GM18517 (cell line): ENCODE measurements around the gene CRB2.
"Not testable (repeated sequence)": the region's sequence is repeated elsewhere in the genome, so short reads cannot be mapped to it uniquely, and the experiment has no call there.

ENCODE experiments used
- ATAC-seq: cut with Tn5 transposase; IDR thresholded peaks from one replicate; pipeline ENCODE4 v1.9.1; 2021; ENCODE audit warnings: mild to moderate bottlenecking, moderate library complexity; ENCODE audit not compliant: unreplicated experiment

Gene CRB2

DNA sequence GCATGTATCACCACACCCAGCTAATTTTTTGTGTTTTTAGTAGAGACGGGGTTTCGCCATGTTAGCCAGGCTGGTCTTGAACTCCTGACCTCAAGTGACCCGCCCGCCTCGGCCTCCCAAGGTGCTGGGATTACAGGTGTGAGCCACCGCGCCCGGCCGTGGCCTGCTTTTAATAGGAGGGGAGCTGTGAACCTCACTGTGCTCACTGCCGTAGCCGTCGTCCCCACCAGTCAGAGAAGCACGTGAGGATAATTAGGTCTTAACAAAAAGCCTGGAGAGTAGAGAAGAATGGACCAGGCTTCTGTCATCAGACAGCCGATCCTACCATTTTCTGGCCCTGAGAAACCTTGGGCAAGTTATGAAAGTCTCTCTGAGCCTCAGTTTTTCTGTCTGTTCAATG lies 42.9 kb downstream of the CRB2 start:
- not testable (repeated sequence) for ATAC-seq

DNA sequence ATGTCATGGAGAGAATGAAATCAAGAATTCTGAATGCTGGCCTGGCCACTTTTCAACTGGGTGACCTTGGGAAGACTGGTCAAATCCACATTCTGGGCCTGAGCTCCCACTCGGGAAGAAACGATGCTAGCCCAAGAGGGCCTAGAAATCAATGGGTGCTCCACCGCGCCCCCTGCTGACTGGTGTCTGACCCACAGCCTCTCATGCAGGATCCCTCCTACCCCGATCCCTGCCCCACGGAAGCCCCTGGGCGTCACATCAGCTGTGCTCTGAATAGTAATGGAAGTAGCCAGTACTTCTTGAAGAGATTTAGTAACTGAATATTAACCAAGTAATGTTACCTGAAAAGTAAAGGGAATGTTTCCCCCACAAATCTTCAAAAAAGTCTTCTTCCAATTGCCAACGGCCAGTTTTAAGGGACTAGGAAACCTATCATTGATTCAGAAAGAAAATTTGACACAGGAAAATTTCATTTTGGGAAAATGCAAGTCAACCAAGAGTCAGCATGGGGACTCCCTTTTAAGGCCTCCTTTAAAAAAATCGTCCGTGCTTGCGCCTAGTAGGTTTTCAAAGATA lies 43.9 kb downstream of the CRB2 start:
- ATAC-seq, result no peak

DNA sequence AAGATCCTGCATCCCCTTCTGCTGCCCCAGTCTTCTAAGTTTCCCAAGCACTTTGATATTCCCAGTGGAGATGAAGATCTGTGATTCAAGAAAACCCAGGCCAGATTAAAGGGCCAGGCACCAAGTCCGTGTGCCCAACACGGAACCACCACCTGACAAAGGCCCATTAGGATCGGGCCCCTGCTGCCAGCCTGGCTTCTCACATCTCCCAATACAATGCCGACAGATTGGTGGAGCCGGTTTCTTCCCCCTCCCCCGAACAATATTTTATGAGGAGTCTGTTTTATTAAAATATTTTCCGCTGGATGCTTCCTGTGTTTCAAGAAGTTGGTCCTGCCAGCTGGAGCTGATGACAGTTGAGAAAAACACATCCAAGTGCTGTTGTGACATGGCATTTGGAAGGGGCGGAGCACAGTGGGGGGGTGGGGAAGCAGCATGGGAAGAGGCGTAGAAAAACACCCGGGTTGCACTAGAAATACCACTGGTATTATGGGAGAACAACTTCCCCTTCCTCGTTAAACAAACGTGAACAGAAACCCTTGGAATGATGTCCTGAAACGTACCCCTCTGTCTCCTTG lies 45.0 kb downstream of the CRB2 start:
- ATAC-seq, result no peak

DNA sequence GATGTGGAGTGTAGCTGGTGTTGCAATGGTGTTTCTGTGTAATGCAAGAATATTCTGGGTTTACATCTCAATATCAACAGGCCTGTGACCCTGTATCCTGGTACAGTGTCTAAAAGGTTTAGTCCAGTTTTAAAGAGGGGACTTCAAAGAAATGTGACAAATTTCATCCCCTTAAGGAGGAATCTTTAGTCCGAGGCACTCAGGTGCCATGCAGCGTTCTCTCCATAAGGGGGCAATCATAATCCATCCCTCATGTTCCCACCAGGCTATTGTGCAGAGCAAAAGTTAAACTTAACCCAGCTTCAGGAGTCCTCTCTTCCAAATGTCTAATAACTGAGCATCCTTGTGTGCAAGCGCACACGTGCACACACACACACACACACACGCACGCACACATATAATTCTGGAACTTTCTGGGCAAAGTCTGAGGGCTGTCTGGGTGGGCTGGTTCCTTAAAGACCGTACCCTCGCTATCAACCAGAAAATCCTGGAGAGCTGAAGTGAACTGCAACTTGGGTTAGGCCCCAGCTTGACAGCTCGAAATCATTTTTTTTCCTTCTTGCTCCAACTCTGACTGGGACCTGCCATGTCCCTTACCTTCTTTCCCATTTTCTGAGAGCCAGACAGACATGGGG lies 46.0 kb downstream of the CRB2 start:
- no peak for ATAC-seq

DNA sequence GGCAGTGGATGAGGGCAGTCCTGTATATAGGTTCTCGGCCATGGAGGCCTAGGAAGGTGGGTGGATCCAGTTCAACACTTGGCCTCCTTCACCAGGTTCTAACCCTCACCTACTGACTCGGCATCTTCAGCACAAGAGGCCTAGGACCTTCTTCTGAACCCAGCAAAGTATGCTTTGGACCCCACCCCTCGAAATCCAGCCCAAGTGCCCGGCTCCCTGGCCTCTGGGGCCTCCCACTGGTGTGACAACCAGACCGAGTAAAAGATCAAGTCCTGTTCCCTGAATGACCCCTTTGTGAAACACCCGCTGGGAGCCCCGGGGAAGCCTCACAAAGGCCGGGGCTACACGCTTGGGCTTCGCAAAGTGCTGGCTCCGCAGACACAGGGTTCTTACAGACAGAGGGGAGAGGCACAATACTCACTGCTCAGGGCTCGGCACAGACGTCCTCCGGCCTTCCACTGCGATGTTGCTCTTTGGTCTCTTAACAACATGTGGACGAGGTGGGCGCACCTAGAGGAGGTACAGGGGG lies 47.0 kb downstream of the CRB2 start:
- ATAC-seq, result no peak

DNA sequence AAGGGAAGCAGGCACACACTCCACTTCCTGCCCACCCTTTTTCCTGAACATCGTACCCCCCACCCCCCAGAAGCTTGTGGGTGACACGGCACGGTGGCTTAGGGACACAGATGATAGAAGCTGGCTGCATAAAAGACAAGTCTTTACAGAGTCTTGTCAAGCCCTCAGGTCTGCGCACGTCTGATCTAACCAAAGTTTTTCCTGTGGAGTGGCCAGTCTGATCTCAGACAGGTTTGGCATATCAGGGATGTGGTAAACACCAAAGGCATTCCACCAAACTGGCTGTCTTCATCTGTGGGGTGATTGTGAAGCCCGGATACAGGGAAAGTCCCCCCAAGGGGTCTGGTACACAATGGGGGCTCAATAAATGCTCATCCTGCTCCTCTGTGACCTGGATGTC lies 50.0 kb downstream of the CRB2 start:
- no peak for ATAC-seq

DNA sequence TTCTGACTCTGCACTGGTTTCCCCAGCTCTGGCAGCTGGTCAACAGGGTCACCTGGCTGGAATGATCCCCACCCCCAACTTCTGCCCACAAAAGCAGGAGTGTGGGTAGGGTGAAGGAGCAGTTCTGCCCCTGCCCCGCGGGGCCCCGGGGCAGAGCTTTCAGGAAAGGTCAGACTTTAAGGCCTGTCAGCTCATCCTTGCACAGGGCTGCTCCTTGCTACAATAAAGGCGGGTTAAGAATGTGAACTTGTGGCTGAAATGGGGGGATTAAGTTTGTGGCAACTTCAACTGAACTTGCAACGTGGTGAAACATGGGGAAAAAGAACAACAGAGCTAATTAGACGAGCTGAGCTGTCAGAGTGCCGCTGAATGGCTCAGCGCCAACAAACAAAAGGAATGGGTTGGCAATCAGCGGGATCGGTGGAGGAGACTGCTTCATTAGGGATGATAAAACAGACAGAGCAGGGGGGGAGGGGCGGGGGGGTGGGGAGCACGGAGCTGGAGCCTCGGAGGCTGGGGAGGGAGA lies 50.8 kb downstream of the CRB2 start:
- ATAC-seq, result no peak

DNA sequence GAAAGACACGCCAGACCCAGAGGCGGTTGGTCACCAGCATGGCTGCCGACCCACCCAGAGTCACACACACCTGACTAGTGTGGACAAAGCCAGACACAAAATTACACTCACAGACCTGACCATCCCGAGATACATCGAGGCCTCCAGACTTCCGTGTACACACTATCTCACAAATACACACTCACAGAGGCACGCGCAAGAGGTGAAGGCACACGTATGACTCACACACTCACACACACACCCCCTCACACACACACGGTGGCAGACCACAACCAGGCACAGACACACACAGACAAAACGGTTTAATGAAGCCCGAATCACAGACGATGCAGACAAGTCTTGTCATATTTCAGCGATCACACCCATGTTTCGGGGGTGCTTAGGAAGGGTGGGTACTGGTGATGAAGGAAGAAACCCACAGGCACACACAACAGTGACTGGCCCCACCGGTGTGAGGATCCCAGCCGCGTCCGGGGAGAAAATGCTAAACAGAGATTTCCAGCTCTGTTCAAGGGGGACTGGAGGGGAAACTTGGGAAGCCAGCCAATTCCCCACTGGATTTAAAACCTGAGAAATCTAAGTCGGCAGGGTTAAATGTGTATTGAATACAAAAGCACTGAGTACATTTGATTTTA lies 51.3 kb downstream of the CRB2 start:
- no peak for ATAC-seq

DNA sequence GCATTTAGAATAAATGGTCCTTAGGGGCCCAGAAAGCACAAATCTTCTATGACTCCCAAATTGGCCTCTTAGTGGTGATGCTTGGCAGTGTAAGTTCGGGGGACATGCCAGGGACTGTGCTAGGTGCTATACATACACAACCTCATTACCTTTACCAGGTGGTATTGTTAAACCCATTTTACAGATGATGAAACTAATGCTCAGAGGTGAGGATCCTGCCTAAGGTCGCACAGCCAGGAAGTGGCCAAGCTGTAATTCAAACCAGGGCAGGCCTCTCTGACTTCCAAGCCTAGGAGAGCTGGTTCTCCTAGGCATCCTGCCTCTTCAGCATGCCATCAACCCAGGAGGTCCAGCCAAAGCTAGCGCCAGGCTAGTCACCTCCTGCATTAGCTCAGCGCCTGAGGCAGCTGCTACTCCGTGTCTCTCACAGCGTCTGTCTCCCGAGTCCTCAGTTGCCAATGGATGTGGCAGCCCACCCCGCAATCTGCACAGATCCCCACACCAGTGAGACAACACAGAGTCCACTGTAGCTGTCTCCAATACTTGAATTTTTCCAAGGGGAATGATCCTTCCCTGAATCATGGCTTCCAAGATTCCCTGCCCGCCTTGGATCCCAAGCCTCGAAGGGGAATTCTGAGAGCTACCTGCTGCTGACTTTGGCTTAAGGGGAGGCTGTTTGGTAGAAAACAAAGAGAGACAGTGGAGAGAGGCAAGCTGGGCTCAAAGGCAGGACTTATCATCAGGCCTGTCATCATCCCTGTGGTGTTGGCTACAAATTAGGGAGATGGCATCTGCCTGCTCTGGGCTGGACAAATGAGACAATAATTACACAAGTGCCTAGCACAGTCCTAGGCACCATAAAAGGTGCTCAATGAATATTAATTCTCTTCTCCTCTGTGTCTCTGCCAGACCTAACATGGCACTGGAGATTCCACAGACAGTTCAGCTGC lies 52.6 kb downstream of the CRB2 start:
- no peak for ATAC-seq

DNA sequence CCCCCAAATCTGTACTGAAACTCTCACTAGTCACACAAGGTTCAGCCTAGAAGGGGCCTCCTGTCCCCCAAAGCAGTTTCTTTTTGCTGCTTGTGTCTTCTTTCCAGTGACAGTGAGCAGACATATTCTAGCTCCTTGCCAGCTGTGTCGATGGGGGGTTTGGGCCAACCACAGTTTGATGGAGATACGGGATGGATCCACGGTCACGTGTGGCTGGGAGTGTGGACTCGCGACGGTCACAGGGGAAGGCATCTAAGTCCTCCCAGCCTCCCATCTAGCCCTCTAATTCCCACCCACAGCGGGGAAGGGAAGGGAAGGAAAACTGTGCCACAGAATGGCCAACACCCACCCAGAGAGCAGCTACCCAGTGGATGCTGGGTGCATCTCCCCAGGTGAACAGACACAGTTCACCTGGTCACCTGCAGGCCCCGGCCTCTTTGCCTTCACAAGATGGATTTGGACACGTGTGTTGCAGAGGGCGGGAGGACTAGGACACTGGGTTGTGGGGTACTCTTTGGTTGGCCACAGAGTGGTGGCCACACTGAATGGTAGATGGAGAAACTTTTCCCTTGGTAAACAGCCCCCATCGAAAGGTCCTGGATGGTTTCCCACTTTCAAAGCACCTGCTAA lies 54.4 kb downstream of the CRB2 start:
- ATAC-seq, result no peak

DNA sequence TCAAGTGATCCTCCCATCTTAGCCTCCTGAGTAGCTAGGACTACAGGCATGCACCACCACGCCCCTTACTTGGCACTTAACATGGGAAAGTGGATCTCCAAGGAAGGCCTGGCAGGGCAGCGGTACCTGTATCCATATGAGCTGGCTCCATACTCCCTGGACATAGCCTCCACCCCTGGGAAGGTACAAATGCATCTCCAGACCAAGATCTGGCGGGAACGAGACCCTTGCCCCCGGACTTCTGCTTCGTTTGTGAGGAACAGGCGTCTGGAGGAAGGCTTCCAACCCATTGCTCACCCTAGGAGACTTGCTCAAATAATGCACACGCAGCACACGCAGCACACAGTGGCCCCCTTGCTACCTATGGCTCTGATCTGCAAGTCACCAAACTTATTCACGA lies 55.2 kb downstream of the CRB2 start:
- ATAC-seq, result no peak

DNA sequence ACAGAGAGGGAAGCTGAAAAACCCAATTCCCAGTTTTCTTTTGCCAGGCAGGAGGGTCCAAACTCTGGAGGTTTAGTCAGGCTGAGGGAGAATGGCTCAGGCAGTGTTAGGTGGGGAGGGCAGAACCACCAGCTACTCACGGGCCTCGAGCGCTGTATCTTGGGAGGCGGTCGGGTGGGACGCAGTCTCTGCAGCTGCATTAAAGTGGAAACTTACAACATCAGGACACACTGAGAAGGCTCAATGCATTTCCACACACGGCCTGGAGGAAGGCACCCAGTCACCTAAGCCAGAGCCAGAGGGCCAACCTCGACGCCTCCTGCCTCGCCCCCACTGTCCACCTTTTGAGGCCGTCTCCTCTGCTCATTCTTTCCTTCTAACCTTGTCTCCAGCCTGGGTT lies 55.6 kb downstream of the CRB2 start:
- ATAC-seq, result no peak

DNA sequence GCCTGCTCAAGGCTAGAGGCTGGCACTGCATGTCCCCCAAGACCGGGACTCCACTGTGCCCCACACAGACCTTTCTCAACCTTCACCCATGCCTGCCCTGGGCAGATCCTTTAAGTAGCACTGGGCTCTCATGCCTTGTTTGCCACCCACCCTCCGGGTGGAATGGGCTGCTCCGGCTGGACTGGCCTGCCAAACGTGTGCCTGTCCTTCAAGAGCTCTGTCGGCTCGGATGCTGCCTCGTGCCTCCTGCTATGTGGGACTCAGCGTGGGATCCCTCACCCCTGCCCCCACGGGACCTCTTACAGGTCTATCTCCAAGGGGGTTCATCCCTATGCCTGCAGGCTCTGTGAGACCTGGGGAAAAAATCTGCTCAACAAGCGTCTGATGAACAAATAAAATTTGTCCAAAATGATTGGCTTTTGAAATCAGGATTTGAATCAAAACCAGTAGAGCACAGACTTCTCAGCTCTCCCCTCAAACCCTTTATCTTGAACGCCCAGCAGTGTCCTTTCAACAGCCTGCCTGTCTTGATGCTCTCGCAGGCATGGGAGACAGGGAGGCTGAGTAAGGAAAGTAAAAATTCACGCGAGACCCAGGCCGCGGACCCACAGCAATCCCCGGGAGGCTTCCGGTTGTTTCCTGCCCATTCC lies 56.3 kb downstream of the CRB2 start:
- ATAC-seq, result no peak

DNA sequence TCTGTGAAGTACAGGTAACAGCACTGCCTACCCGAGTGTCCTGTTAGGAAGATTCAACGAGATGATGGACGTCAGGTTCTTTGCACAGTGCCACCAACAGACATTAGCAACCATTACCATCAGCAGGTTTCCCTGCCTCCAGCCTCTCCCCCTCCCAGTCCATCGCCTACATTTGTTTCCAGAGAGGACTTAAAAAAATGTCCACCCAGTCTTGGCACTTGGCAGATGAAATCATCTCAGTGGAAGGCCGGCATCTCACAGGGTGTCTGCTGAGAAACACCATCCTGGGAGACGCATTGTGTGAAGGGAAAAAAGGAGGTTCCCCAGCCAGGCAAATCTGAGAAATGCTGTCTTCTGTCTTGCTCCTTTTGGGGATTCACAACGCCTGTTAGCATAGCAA lies 58.2 kb downstream of the CRB2 start:
- ATAC-seq, result no peak

DNA sequence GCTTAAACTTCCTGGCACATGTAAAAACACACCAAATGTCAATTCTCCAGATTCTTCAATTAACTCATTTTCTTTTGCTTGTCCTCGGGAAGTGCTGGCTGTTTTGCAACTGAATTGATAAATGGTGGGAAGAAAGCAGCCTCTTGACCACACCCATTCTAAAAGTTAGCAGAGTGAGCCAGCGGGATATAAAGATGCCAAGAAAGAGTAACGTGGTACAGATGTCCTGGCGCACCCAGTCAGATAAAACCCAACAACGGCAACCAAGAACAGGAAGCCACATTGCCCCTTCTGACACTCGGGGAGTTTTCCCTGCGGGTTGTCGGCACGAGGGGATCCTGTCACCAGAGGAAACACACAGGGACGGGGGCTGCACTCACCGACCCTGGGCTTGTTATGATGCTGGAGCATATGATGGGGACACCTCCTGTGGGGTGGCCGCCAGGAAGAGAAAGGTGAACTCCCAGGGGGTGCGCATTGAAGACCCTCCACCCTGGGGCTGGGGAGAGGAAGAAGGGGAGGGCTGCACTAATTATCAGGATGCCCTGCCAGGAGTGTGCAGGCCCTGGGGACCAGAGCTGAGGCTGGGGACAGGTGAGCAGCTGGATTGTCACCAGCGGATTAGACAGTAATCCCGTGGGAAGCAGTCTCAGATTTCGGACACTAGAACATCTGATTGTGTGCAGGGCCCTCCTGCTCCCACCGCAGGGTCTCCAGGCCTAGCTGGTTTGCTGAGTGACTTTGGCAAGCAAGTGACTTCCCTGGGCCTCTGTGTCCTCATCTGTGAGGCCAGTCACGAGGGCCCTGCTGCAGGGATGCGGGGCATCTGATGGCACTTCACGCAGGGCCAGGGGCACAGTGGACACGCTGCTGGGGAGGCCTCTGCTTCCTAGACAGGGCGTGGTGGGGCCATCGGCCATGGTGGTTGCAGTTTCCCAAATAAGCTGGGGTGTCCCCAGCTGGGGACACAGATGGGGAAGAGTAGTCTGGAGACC lies 59.2 kb downstream of the CRB2 start:
- no peak for ATAC-seq

DNA sequence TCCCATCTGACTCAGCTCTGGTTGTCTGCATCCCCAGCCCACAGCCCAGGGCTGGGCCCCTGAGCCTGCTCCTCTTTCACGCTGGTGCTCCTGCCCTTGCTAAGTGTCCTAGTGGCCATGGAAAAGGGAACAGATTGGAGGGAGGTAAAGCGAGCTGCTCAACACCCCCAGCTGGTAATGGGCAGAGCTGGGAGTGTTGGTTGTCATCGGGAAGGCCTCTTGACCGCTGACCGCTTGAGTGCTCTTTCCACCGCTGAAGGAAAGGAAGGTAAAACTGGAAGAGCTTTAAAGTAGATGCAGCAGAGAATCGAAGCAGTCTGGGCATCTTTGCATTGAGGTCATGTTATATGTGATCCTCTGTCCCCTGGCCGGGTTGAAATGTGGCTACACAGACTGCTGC lies 60.2 kb downstream of the CRB2 start:
- no peak for ATAC-seq

DNA sequence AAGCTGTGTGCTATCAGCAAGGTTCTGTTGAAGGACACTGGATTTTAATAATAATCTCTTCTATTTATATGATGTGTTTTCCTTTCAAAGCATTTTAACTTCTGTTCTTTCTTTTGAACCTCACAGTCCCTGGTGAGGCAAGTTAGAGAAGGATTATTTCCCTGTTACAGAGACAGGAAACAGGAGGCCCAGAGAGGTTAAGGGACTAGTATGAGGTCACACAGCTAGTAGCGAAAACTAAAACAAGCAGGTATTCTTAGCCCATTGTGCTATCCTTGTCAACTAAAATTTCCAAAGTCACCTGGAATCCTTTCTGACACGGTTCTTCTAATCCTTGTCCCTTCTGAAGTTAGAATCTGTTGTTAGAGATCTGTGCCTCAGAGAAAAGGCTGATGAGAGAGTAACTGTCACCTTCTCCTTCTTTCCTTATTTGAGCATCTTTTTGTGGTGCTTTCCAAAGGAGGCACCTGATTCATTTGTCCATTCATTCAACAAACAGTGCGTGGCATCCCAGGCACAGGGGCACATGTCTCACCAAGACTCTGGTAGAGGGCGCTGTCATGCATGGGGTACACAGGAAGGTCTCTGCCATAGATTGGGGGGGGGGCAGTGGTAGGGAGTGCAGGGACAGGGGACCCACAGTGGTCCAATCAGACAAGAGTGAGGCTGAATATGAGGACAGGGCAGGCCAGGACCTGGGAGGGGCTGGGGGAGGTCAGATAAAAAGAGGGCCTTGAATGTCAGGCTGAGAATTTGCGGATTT lies 61.5 kb downstream of the CRB2 start:
- no peak for ATAC-seq

DNA sequence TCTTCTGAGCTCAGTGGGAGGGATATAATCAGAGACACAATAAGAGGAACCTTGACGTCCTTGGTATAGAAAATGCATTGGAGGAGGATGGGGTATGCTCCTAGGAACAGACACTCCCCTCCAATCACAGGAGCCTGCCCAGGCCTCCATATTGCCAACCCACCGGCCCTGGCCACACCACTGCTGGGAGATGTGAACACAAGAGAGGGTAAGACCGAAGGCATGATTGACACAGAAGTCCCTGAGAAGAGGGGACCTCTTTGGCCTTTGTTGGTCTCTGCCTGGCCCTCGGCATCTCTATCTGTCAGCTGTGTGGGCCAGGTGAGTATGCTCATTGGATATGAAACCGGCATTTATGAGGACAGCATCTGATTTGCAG lies 62.0 kb downstream of the CRB2 start:
- ATAC-seq, result no peak
